GM12878 (cell line): Measurements from ENCODE around the gene NIP7. TPM values are rescaled to one million over a fixed set of nuclear protein-coding genes. Genes with fewer than 3 reads are reported as not detected.

Source experiments
- BHLHE40 ChIP-seq, 2 experiments: fragments of 450-650 bp in 1 of 2; IDR thresholded peaks; 2 replicates each; pipeline ENCODE4 v1.6.1; 2011 to 2017; ENCODE audit warnings: low read depth in 2 of 2, borderline replicate concordance in 1 of 2, improper control_type of control experiment in 1 of 2, low read length in 1 of 2, mild to moderate bottlenecking in 1 of 2
- CREB1 ChIP-seq: IDR thresholded peaks from 2 replicates; pipeline ENCODE4 v1.6.1; 2012; ENCODE audit warnings: low read depth, mild to moderate bottlenecking, inconsistent platforms
- DPF2 ChIP-seq: fragments of 450-650 bp; IDR thresholded peaks from 2 replicates; pipeline ENCODE4 v1.6.1; 2017; ENCODE audit warnings: mild to moderate bottlenecking
- IKZF1 ChIP-seq: fragments of 450-650 bp; conservative IDR thresholded peaks from 2 replicates; pipeline ENCODE4 v1.6.1; 2017; ENCODE audit warnings: antibody characterized with exemption, mild to moderate bottlenecking
- JUNB ChIP-seq: IDR thresholded peaks from 2 replicates; pipeline ENCODE4 v1.6.1; 2016; ENCODE audit warnings: antibody characterized with exemption, mild to moderate bottlenecking
- KLF5 ChIP-seq: fragments of 450-650 bp; IDR thresholded peaks from 2 replicates; pipeline ENCODE4 v1.6.1; 2014; ENCODE audit warnings: mild to moderate bottlenecking; ENCODE audit not compliant: partially characterized antibody
- PKNOX1 ChIP-seq: fragments of 450-650 bp; IDR thresholded peaks from 2 replicates; pipeline ENCODE4 v1.6.1; 2016; ENCODE audit warnings: mild to moderate bottlenecking
- SPI1 ChIP-seq: IDR thresholded peaks from 2 replicates; pipeline ENCODE4 v1.6.1; 2011; ENCODE audit warnings: low read depth, mild to moderate bottlenecking, low read length, moderate library complexity, borderline replicate concordance; ENCODE audit not compliant: insufficient read depth
- ZBTB11 ChIP-seq: fragments of 450-650 bp; formaldehyde crosslinking; IDR thresholded peaks from 2 replicates; pipeline ENCODE4 v1.5.0; 2022; ENCODE audit warnings: mild to moderate bottlenecking, missing genetic modification characterization
- polyA plus RNA-seq, 11 experiments: library from polyadenylated mRNA; depleted of rRNA in 4 of 11; unstranded in 6 of 11; stranded (reverse) in 5 of 11; fragments of >200 nt; fragmentation: Nextera tagmentation in 4 of 11; fragmentation: Illumina TruSeq in 1 of 11; extraction: Ambion mirVana in 4 of 11; extraction: Trizol in 1 of 11; gene quantifications; 1 replicate in 1 of 11; 2 replicates in 10 of 11; pipeline versions ENCODE4 v1.2.1 to v1.2.3, GENCODE V29; 2011 to 2016; ENCODE audit warnings: inconsistent platforms in 2 of 11, missing spikeins in 2 of 11, low read depth in 1 of 11
- total RNA-seq, 4 experiments: library from RNA; depleted of rRNA in 3 of 4; stranded (reverse); fragments of >200 nt in 3 of 4; fragmentation: Illumina TruSeq in 1 of 4; extraction: Trizol in 1 of 4; gene quantifications; 2 replicates each; pipeline versions ENCODE4 v1.2.1 to v1.2.3, GENCODE V29; 2013 to 2021

NIP7 gene
- total and polyA plus RNA-seq, 10 of the 15 experiments (the other 5 are each of a cell fraction or from before 2014, with no cell fraction given) = 18.8 to 62.9 (median 56.7) TPM

GRCh38 chr16:69311533-69312387 lies 27.8 kb upstream of the NIP7 start (continued):
- peak; percentile 51; the same call in 1 of the 2 replicates for TF ChIP-seq DPF2
- peak in 1 of 2 experiments; percentile 36; a peak in 1 of 4 replicates for TF ChIP-seq BHLHE40 (IDR thresholded peaks at IDR 0.05; ENCODE audit: borderline replicate concordance in 1 of 2, low read depth in 2 of 2, low read length in 1 of 2)
- TF ChIP-seq PKNOX1 = peak; percentile 46
- TF ChIP-seq JUNB = no peak
- no peak for TF ChIP-seq CREB1
- no peak for TF ChIP-seq ZBTB11
- TF ChIP-seq SPI1 = 0 out of 2 replicates have a peak, but pooled peaks have one; percentile 6
- TF ChIP-seq IKZF1 = peak; percentile 52; the same call in 1 of the 2 replicates
- TF ChIP-seq KLF5 = peak; percentile 40
